Suppressor macrophage treated with lipopolysaccharide for 1 hour (primary cell): ENCODE data around the gene MATN1.
A peak's percentile ranks its signal among the peaks of the same experiment; 100 is the strongest.

Source experiments
- DNase-seq, 3 donors: peaks; one replicate each; pipeline ENCODE4 v3.0.0-alpha.2; 2020 to 2022

MATN1 gene

GRCh38 chr1:30744060-30744756 lies 20.8 kb upstream of the MATN1 start:
- peak; percentile 49 to 58 (median 50) for DNase-seq

- DNase-seq = peak; percentile 84 to 90 (median 87)
These were observed 20.2 kb upstream of the MATN1 start for GRCh38 chr1:30743584-30744059.

DNA sequence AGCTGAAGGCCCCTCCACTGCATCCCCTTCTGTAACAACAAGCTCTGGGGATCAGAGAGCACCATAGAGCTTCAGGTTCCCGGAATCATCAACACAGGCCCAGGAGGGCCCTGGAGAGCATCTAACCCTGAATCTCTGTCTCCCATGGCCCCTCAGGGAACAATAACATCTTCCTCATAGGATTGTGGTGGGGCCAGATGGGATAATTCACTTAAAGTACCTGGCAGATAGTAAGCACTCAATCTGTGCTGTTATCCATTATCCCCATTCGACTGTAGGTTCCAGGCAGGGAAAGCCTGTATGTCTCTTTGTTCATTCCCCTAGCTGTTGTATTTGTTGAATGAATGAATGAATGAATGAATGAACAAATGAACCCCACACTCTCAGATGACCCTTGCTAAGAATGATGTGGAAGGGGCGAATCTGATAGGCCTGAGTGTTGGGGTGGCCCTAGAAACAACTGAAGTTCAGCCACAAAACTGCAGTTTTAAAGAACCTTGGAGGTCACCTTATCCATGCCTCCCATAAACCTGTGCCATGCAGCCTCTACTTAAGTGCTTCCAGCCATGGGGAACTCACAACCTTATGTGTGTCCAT lies 19.7 kb upstream of the MATN1 start:
- no peak for DNase-seq

DNA sequence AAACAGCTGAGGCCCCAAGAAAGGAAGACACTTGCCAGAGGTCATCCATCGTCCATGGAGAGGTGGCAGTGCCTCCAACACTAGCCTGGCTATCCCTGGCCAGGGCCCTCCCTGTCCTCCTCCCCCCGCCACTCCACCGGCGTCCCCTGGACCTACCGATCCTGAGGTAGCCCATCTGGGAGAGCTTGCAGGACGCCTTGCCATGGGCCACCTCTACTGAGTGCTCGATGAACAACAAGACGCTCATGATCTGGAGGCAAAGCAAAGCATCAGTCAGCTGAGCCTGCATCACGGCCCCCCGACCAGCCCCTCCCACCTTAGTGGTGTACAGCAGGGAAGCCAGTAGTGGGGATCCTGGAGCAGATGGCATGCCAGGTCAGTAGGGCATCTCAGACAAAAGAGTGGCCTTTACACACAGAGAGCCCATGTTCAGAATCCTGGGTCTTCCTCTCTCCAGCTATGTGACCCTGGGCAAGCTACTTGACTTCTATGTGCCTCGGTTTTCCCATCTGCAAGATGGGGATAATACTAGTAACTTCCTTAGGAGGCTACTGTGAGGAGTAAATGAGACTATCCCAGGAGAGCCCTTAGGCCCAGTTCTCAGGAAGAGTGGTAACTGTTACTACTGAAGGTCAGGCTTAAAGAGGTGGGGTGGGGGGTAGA lies 19.0 kb upstream of the MATN1 start:
- no peak for DNase-seq

- DNase-seq = peak; percentile 75 to 88 (median 79)
These were observed 18.0 kb upstream of the MATN1 start for GRCh38 chr1:30741239-30741894.

GRCh38 chr1:30740251-30741238 lies 17.2 kb upstream of the MATN1 start:
- peak in 1 of 3 donors; percentile 39 for DNase-seq

GRCh38 chr1:30739601-30740000 lies 16.2 kb upstream of the MATN1 start:
- no peak for DNase-seq

GRCh38 chr1:30738715-30739559 lies 15.6 kb upstream of the MATN1 start:
- no peak for DNase-seq

- no peak for DNase-seq
These were observed 14.8 kb upstream of the MATN1 start for GRCh38 chr1:30738040-30738714.

DNA sequence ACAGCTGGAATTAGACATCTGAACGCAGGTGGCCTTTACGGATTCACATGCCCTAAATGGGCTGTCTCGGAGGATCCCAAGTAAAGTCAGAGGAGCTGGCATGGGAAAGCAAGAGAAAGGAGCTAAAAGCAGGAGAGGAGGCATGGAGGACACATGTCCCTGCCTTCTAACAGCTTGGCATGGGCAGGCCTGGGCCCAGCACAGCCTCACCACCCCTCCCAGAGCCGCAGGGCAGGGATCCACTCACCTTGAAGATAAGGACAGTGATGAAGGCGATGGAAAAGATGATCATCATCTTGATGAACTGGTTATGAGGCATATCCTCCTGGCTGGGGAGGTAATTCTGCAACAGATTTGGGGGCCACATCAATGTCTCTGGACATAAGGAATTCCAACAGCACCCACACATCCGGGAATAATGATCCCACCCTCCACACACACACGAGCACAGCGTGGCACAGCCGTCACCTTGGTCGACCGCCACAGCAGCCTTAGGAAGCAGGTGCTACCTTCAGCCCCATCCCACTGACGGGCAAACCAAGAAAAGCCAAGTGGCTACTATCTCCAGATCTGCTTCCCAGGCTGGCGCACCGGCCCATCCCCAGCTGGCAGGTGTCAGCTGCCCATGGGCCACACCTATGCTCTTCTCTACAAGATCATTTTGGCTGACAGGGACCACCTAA lies 14.1 kb upstream of the MATN1 start:
- DNase-seq = no peak

DNA sequence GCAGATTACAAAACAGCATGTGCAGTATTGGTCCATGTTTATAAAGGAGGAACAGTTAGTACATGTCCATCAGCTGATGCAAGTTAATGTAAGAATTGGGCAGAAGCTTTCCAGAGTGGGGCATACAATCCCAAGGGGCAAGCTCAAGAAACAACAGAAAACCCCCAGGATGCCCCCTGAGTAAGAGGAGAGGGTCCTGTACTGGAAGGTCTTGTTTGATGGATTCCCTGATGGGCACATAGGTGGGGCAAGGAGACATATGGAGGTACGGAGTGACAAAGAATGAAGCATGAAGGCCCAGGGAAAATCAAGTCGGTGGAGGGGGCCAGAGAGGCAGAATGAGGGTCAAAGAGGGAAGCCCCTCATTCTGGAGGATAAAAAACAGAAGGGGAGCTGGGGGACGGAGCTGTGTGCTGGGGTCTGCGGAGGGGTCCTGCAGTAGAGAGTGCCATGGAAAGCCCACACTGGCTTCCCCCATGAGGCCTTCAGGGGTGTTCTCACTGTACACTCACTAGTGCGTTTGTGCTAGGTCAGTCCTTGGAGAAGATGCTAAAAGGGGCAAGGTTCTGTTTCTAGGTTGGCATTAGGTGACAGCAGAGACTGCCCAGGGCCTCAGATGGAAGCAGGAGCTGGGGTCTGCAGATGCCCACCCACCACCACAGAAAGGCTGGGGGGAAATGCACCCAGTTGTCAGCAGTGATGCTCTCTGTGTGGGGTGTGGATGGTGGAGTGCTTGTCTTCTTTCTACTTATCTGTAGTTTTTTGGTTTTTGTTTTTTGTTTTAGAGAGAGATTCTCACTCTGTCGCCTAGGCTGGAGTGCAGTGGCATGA lies 12.5 kb upstream of the MATN1 start:
- DNase-seq = no peak

DNA sequence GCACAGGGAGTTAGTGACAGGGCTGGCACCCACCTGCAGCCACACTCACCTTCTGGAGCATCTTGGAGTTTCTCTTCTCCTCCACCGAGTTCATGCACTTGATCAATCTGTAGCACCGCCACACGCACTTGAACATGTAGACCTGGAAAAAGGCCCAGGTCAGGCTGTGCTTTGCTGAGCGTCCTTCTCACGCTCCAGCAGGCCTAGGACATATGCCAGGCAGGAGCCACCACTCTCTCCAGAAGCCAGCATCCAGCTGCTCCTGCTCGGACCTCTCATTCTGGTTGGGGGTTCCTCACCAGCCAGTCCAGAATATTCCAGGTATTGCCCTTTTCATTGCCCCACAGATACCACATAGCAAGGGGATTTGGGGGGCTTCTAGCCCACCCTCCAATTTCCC lies 11.7 kb upstream of the MATN1 start:
- DNase-seq = no peak

- DNase-seq = no peak
These were observed 11.2 kb upstream of the MATN1 start for GRCh38 chr1:30734580-30734979.

DNA sequence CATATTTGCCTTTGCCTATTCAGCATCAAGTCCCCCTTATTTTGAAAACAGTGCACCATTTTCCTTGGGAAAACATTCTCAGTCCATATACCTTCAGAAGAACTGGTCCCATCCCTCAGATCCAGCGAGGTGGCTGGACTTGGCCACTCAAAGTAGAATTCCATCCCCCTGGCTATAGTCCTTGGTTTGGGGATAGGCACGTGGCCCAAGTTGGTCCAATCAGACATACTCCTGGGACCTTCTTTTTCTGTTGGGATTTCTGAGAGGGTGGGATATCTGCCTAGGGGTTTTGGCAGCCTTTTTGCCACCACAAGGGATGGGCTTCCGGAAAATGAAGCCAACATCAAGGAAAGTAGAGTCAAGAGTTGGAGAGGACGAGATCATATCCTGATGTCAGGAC lies 10.7 kb upstream of the MATN1 start:
- DNase-seq = no peak

- DNase-seq = no peak
These were observed 10.1 kb upstream of the MATN1 start for GRCh38 chr1:30733493-30733892.

DNA sequence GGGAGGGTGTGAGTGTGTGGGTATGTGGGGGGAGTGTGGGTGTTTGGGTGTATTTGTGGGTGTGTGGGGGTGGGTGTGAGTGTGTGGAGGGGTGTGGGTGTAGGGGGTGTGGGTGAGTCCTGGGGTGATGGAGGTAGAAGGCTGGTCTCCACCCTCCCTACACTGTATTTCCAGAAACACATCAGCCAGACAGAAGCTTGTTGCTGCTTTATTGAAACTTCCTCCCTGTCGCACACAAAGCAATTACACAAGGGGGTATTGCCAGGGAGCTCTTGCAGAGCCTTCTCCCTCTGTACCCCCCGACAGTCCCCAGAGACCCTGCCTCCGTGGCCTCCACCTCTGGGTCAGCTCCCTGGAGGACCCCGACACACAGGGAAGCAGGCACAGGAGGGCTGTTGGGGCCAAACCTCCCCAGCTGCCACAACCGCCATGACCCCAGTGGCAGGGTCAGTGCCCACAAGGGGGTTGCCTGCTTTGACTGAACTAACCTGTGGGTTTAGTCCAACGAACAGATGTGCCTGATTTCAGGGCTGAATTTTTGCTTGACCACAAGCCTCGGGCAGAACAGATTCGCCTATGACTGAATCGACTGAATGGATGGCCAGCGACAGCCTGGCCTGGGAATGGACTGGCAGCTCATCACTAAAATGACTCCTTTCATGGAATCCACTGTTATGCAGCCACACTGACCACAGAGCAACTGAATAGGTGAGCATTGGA lies 9.1 kb upstream of the MATN1 start:
- no peak for DNase-seq

DNA sequence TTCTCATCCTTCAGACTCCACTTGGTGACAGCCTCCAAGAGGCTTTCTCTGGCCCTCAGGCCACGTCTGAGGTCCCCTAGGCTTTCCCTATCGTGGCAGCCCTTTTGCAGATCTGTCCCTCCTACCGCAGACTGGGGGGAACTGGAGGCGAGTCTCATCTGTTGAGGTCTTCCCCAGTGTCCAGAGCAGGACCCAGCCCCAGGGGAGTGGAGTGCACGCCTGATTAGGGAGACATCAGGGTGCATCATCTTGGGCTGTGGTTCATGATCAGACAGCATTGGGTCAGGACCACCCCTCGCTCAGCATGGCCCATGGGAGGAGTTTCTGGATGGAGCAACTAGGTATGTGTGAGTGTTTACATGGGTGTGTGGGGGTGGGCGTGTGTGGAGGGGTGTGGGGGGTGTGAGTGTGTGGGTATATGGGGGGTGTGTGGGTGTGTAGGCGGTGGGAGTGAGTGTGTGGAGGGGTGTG lies 8.5 kb upstream of the MATN1 start:
- DNase-seq = no peak

DNA sequence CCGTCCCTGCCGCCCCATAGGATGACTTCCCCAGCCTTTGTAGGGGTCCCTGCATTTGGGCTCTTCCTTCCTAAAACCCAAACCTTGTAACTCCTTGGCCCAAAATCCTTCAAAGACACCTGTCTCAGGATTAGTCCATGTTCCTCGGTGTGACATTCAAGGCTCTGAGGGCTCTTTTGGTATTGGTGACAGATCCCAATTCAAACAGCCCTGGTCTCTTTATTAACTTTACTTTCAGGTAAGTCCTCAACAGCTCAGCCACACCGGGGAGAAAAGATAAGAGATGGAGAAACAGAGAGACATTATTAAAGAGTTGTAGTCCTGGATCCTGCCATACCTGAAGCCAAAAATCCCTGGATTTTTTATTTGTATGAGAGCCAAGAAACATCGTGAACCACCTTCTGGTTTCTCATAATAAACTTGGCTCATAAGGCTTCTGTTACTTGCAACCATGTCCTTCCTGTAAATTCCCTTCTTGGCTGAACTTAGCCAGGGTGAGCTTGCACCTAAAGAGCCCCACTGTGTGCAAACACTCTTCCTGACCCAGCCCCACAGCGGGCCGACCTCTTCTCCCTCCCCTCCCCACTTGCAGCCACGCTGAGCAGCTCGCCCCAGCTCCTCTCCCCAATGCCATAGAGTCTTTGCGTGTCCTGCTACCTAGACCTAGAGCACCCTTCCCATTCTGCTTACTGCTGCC lies 7.9 kb upstream of the MATN1 start:
- no peak for DNase-seq
